Hematopoietic multipotent progenitor cell (in vitro differentiated cells): ENCODE data around the gene STAMBP. TPM values are rescaled to one million over a fixed set of nuclear protein-coding genes. Genes with fewer than 3 reads are reported as not detected.
"Not testable (repeated sequence)": the region's sequence is repeated elsewhere in the genome, so short reads cannot be mapped to it uniquely, and the experiment has no call there.

ENCODE experiments used
- DNase-seq, 3 donors: peaks; one replicate each; pipeline ENCODE4 v3.0.0-alpha.2; 2011 to 2015; ENCODE audit warnings: low read depth in 2 of 3, low spot score in 2 of 3
- total RNA-seq: library from RNA; depleted of rRNA; stranded (reverse); fragments of >200 nt; gene quantifications from one replicate; pipeline ENCODE4 v1.2.3, GENCODE V29; 2012

Gene STAMBP
- total RNA-seq: 24.5 TPM

DNA sequence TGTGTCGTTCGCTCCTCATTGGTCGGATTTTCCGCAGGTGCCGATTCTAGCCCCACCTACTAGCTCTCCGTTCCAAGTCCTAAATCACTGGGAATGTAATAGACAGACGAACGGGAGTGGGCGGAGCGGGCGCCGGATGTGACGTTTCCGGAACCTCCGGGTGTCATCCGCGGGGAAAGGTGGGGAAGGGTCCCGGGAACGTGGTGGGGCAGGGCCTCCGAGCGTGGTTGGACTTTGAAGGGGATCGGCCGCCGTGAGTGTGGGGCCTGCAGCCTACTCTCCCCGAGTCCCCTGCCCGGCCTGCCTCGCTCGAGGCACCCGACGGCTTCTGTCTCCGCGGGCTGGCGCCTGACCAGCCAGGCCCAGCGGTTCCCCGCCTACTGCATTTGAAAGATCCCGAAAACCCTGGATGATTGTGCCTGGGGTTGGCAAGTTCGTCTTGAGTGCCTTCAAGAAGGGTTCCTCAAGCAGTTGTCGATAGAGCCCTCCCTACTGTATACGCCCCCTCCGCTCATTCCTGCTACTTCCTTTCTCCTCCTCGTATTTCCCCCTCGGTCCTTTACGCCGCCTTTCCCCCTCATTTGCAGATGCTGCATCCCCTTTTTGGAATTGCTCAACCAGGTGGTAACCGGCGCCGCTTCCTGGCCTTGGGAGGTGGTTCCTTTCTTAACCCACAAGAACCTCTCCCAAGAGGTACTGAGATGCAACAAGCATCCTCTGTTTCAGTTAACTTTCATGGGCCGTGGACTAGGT is at the start of gene STAMBP:
TSS of gene STAMBP (plus strand) at position 144 of the 753 bp plus-strand sequence. CDS start 1,896 bp downstream, outside the sequence.
- DNase-seq: peak; percentile 80 to 99 (median 97)

DNA sequence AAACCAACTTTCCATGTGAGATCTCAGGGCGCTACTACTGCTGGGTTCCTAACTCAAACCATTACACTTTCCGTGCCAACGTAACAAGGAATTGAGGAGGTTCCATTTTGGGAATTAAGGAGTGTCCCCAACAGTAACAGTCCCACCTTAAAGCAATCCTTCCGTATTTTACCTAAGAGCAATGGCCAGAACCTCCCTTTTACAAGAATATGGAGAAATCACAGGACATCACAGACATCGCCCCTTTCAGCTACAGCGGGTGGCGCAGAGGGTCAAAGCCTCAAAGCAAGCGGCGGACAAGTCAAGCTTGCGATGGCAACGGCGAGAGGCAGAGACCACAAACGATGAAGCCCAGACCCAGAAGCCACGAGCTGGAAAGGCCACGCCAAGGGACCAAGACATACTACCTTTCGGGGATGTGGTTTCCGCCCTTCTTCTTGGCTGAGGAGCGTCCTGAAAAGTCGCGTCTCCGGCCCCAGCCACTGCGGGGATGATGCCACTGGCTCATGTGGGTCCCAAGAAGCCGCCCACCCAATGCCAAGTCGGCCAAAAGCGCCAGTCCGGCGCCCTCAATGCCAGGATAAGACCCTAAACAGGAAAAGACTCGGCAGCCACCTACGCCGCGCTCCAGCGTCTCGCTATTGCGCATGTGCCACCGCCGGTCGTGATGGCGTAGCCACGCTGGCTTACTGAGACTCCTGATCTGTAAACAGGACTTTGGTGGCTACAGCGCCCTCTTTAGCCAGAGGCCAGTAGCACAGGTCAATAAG is 49.1 kb upstream of the STAMBP start, which contains the start of gene DUSP11:
TSS of gene DUSP11 (minus strand) at position 637 of the 770 bp plus-strand sequence. CDS start at position 508, 129 bp downstream.
- DNase-seq: peak; percentile 93 to 98 (median 95)

- no peak for DNase-seq
Measured at GRCh38 chr2:73780237-73780582, 48.6 kb upstream of the STAMBP start.

GRCh38 chr2:73783402-73783801 is 45.4 kb upstream of the STAMBP start:
- not testable (repeated sequence) for DNase-seq

DNA sequence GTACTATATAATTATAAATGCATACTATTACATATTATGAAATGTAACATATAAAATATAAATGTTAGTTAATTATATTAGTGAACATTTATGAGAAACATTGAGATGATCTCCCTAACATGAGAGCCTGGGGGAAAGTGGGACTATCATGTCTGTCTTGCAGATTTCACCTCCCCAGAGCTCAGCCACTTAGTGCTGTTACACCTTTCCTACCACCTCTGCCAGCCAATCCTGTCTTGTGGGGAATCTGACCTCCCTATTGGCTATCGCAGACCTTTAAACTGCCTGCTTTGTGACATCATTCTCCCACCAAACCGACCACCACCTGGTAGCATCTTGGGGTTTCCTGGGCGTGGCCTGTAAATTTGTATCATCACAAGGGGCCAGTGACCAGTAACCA is 44.9 kb upstream of the STAMBP start, which contains the start of gene C2orf78:
TSS of gene C2orf78 (plus strand) at position 301 of the 400 bp plus-strand sequence. CDS start 127 bp downstream, outside the sequence.
- not testable (repeated sequence) for DNase-seq

GRCh38 chr2:73811878-73812277 is 16.9 kb upstream of the STAMBP start:
- no peak for DNase-seq

GRCh38 chr2:73812635-73813034 is 16.1 kb upstream of the STAMBP start:
- no peak for DNase-seq

DNA sequence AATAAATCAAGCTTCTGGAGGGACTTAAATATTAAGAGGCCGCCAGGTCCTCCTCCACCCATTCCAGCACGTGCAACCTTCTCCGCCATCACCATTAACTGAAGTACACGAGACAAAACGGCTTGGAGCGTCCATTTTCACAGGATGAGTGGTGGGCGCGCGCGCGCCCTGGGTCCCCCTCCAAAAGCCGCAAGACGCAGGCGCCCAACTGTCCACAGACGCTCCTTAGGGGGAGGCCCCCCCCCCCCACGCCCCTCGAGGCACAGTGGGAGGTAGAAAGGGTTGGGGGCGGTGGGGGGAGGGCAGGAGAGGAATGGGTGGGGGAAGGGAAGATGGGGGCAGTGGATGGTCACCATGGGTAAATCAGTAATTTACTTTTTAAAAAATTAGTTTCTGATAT is 10.5 kb upstream of the STAMBP start:
- no peak for DNase-seq

GRCh38 chr2:73821227-73821626 is 7.5 kb upstream of the STAMBP start:
- DNase-seq: no peak

- DNase-seq: no peak
Measured at GRCh38 chr2:73821669-73822068, 7.1 kb upstream of the STAMBP start.

GRCh38 chr2:73822276-73822675 is 6.5 kb upstream of the STAMBP start:
- no peak for DNase-seq

GRCh38 chr2:73822991-73823390 is 5.8 kb upstream of the STAMBP start:
- DNase-seq: no peak

DNA sequence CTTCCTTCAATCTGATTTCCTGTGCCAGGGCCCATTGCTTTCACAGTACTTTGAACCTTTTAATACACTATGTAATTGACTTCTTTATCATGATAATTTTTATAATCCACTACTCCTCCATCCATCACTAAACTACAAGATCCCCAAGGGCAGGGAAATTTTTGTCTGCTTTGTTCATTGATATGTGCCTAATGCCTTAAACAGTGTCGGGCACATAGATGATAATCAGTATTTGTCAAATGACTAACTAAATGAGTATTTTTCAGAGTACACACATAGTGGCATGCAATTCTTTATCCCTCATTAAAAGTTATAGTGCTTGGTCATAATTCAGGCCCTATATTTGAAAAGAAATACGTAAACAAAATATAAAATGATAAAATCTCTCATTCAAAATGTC is 5.3 kb upstream of the STAMBP start:
- DNase-seq: no peak

GRCh38 chr2:73823916-73824523 is 4.7 kb upstream of the STAMBP start:
- DNase-seq: peak; percentile 31 to 85 (median 66)

- no peak for DNase-seq
Measured at GRCh38 chr2:73825408-73825807, 3.4 kb upstream of the STAMBP start.

- peak in 1 of 3 donors; percentile 57 for DNase-seq
Measured at GRCh38 chr2:73827018-73827417, 1.7 kb upstream of the STAMBP start.

DNA sequence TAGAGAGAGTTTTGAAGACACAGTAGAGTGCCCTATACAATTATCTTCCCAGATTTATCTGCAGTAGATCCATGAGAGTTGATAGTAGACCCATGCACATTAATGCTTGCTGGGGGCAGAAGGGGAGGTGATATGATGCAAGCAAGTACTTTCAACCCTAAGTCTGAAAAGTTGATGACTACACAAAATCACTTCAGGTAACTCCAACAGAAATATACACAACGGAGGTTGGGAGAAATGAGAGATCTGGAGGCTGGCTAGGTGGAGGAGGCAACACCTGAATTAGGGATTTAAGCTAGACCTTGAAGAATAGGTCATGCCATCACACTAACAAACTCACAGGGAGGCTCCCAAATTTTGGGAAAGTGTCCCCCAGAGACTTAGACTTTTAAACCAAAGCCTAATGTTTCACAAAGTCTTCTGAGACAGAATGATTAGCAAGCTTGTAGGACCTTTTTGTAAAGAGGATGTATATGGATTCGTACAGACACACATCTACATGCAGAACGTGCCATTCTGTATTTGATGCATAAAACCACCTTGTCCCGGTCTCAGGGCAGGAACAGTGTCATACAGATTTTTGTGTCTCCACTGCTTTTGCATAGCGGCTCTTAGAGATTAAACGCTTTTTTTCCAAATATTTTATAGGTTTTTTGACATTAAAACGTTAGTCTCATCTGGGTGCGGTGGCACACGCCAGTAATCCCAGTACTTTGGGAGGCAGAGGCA is 937 bp upstream of the STAMBP start:
- no peak for DNase-seq

DNA sequence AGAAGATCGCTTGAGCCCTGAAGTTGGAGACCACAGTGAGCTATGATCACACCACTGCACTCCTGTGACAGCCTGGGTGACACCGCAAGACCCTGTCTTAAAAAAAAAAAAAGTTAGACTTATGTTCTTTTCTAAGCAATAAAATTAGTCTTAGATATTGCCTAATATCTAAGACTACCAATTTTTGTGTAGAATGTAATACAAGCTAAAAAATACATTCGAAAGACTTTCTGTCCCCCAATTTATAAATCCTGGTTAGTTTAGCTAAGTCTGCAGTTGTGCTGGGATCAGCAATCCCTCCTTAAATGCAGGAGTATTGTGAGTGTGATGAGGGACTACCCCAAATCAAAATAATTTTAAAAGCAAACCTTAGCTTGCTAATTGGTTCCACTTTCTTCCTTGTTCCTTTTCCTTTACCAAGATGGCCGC is 358 bp upstream of the STAMBP start:
- no peak for DNase-seq

GRCh38 chr2:73830871-73831401 is 2.2 kb downstream of the STAMBP start:
- DNase-seq: no peak

- DNase-seq: peak in 1 of 3 donors; percentile 25
Measured at GRCh38 chr2:73832930-73833329, 4.2 kb downstream of the STAMBP start.
